Epithelial cell of esophagus (primary cell): ENCODE measurements around the gene PRR22.
"Not testable (repeated sequence)": the region's sequence is repeated elsewhere in the genome, so short reads cannot be mapped to it uniquely, and the experiment has no call there.

Source experiments
- DNase-seq: peaks from one replicate; pipeline ENCODE4 v3.0.0; 2010; ENCODE audit warnings: low read depth
- H3K4me3 ChIP-seq: 2 replicates; pipeline ENCODE4 v1.5.1; 2011; ENCODE audit warnings: mild to moderate bottlenecking, low read length, control low read depth
- TF ChIP-seq, protein P1 (sequence below): IDR thresholded peaks from 2 replicates; pipeline ENCODE4 v1.5.1; 2011; ENCODE audit warnings: low read depth, mild to moderate bottlenecking, low read length, control low read depth, inconsistent platforms; ENCODE audit not compliant: insufficient read depth; ENCODE audit errors: missing control alignments

PRR22 gene

DNA sequence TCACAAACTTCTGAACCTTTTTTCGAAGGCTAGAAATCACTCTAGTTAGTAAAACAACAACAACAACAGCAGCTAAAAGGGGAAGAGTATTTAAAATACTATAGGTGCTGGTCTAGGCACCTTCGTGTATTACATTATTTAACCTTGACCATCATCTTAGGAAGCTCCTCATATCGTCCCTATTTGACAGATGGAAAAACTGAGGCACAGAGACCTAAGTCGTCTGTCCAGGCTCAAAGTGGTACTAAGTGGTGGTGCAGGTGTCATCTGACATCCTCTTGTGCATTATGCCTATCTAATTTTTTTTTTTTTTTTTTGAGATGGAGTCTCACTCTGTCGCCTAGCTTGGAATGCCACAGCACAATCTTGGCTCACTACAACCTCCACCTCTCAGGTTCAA is 35.0 kb downstream of the PRR22 start:
- H3K4me3 ChIP-seq: no peak overlapping the region
- no peak for DNase-seq
- TF ChIP-seq, protein P1, sequence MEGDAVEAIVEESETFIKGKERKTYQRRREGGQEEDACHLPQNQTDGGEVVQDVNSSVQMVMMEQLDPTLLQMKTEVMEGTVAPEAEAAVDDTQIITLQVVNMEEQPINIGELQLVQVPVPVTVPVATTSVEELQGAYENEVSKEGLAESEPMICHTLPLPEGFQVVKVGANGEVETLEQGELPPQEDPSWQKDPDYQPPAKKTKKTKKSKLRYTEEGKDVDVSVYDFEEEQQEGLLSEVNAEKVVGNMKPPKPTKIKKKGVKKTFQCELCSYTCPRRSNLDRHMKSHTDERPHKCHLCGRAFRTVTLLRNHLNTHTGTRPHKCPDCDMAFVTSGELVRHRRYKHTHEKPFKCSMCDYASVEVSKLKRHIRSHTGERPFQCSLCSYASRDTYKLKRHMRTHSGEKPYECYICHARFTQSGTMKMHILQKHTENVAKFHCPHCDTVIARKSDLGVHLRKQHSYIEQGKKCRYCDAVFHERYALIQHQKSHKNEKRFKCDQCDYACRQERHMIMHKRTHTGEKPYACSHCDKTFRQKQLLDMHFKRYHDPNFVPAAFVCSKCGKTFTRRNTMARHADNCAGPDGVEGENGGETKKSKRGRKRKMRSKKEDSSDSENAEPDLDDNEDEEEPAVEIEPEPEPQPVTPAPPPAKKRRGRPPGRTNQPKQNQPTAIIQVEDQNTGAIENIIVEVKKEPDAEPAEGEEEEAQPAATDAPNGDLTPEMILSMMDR: no peak

DNA sequence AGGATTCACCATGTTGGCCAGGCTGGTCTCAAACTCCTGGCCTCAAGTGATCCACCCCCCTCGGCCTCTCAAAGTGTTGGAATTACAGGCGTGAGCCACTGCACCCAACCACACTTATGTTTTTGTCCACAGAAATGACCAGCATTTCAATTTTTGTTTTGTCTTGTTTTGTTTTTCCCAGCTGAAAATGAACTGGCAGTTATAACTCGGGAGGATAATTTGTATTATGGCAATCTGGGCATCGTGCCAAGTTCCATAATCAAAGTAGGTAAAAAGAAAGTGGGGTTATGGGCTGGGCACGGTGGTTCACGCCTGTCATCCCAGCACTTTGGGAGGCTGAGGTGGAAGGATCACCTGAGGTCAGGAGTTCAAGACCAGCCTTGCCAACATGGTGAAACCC is 35.6 kb downstream of the PRR22 start:
- not testable (repeated sequence) for DNase-seq, H3K4me3 ChIP-seq

DNA sequence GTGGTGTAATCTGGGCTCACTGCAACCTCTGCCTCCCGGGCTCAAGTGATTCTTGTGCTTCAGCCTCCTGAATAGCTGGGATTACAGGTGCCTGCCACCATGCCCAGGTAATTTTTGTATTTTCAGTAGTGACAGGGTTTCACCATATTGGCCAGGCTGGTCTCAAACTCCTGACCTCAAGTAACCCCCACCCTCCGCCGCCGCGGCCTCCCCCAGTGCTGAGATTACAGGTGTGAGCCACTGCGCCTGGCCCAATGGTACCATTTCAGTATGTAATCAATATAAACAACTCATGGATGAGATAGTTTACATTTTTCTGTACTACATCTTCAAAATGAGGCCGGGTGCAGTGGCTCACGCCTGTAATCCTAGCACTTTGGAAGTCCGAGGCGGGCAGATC is 39.5 kb downstream of the PRR22 start:
- H3K4me3 ChIP-seq, DNase-seq: not testable (repeated sequence)

DNA sequence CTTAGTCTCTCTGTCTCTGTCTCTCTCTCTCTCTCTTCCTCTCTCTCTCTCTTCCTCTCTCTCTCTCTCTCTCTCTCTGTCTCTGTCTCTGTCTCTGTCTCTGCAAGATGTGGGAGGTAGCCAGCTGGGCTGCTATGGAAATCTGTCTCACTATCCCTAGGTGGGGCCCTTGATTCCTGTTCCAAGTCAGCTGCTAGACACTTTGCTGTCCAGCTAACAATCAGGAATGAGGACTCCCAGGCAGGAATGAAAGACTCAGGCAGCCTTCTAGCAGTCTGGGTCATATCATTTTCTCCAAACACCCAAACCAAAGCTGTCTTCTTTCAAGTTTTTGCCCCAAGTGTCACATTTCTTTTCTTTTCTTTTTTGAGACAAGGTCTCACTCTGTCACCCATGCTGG is 40.9 kb downstream of the PRR22 start:
- no peak overlapping the region for H3K4me3 ChIP-seq
- no peak for DNase-seq
- TF ChIP-seq, protein P1: no peak

DNA sequence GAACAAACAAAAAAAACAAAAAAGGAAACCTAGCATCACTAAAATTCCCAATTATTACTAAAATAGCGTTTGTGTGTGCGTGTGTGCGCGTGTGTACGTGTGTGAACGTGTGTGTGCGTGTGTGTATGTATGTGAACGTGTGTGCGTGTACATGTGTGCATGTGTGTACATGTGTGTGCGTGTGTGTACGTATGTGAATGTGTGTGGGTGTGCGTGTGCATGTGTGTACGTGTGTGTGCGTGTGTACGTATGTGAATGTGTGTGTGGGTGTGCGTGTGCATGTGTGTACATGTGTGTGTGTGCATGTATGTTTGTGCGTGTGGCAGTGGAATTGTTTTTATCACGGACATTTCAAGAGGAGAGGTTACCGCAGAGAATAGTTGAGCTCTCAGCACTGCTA is 42.5 kb downstream of the PRR22 start:
- H3K4me3 ChIP-seq: no peak overlapping the region
- no peak for DNase-seq
- TF ChIP-seq, protein P1: no peak

DNA sequence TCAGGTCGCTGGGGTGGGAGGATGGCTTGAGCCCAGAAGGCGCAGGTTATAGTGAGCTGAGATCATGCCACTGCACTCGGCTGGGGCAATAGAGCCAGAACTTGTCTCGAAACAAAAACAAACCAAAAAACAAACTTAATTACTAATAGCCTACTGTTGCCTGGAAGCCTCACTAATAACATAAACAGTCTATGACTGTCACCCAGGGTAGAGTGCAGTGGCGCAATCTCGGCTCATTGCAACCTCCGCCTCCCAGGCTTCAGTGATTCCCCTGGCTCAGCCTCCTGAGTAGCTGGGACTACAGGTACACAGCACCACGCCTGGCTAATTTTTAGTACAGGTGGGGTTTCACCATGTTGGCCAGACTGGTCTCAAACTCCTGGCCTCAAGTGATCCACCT is 46.1 kb downstream of the PRR22 start:
- no peak overlapping the region for H3K4me3 ChIP-seq
- DNase-seq: peak; percentile 74
- TF ChIP-seq, protein P1: no peak

DNA sequence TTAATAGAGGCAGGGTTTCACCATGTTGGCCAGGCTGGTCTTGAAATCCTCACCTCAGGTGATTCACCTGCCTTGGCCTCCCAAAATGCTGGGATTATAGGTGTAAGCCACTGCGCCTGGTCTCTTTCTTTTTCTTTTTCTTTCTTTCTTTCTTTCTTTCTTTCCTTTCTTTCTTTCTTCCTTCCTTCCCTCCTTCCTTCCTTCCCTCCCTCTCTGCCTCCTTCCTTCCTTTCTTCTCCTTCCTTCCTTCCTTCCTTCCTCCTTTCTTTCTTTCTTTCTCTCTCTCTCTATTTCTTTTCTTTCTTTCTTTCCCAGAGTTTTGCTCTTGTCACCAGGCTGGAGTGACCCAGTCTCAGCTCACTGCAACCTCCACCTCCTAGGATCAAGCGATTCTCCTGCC is 51.4 kb downstream of the PRR22 start:
- H3K4me3 ChIP-seq: not testable (repeated sequence)

More for the DNA sequence above, 51.4 kb downstream of the PRR22 start:
- DNase-seq: not testable (repeated sequence)
